ENCODE results near the gene GRK2.
"Not testable (repeated sequence)": the region's sequence is repeated elsewhere in the genome, so short reads cannot be mapped to it uniquely, and the experiment has no call there.

Gene GRK2

GRCh38 chr11:67317205-67317887 is 51.1 kb downstream of the GRK2 start:
- peak; percentile 93 to 97 (median 96) for DNase-seq

DNA sequence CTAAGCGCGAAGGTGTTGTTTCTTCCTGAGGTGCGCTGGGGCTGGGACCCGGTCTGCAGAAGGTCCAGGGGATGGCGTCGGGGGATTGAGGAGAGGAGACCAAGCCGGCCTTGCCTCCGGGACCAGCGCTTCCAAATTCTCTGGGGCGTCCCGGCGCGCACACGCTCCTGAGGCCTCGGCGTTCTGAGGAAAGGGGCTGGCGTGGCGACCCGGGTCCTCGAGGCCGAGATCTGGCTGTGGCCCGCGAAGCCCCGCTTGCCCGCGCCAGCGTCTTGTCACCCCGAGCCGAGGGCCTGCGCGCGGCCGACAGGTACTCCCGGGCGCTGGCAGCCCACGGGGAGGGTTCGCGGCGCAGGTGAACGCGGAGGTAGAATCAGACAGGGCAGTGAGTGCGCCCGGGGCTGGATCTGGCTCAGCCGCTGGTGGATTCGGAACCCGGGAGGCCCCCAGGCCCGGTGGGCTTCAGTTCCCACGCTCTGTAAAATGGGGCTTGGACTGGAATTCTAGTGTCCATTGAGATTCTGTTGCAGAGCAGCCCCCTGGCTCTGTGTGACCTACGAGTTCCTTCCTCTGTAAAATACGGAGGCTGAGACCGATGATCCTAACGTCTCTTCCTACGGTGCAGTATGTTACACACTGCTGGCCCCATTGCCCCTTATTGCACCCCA is 51.7 kb downstream of the GRK2 start:
- peak in 1 of 6 experiments; percentile 51 for DNase-seq

- DNase-seq: not testable (repeated sequence)
Observed at GRCh38 chr11:67318876-67319275, 52.6 kb downstream of the GRK2 start.

DNA sequence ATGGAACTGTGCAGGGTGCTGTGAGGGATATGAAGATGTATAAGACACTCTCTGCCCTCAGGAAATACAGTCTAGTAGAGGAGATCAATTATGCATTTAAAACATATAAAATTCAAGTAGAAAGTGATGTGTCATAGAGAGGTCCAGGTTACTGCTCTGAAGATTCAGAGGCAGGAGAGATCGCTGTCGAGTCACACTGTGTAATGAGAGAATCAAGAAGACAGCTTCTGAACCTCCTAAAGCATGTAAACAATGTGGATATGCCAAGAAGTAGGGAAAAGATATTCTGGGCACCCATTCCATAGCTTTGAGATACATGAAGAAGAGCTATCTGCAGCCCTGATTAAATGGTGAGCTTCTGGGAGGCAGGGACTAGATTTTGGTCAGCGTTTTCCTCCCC is 53.7 kb downstream of the GRK2 start:
- no peak for DNase-seq

GRCh38 chr11:67320691-67321090 is 54.4 kb downstream of the GRK2 start:
- DNase-seq: no peak

DNA sequence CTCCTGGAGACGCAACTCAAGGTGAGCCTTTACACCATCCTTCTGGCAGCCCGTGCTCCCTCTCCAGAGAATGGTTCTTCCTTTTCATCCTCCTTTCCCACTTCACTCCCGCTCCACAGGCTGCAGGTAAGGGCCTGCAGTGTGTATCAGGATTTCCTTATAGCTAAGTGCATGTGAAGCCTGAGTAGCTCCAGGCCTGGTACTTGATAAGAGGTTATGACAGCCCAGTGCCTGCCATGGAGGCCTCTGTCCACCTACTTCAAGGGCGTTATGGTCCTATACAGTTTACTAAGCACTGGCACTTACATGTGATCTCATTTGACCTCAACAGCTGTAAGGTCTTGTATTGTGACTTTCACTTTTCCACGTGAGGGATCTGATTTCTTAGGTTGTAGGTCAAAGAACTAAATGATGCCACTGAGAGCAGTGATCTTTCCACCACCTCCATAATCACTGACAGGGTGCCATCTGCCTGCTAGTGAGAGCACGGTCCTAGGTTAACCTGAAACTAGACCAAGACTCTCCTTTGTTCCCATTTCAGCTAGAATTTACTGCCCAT is 55.1 kb downstream of the GRK2 start:
- DNase-seq: no peak

DNA sequence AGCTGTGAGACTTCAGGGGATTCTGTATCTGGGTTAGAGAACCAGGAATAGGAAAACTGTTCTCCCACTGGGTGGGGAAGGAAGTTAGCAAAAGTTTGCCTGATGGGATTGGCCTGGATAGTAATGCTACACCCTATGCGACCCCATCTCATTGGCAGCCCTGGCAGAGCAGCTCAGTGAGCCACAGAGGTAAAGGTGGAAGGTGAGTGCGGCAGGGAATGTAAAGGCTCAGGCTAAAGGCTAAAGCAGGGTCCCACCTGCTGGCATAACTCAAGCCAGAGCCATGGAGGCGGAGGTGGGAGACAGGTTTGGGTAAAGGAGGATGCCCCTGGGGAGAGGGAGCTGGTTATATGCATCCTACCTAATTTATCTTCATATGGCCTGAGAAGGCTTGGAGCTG is 55.8 kb downstream of the GRK2 start:
- DNase-seq: no peak

DNA sequence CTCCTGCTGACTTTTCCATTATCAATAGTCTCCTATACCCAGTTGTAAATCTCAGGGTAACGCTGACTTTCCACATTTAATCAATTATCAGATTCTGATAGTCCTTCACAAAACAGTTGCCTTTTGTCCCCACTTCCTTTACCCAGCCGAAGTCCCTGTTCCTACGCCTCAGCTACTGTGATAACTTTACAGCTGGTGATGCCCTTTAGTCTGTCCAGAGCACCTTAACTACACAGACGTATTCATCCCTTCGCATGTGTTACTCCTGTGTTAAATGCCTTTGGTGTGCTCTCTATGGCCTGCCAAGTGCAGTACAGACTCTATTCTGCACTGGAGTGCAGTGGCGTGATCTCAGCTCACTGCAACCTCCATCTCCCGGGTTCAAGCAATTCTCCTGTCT is 57.3 kb downstream of the GRK2 start:
- no peak for DNase-seq

DNA sequence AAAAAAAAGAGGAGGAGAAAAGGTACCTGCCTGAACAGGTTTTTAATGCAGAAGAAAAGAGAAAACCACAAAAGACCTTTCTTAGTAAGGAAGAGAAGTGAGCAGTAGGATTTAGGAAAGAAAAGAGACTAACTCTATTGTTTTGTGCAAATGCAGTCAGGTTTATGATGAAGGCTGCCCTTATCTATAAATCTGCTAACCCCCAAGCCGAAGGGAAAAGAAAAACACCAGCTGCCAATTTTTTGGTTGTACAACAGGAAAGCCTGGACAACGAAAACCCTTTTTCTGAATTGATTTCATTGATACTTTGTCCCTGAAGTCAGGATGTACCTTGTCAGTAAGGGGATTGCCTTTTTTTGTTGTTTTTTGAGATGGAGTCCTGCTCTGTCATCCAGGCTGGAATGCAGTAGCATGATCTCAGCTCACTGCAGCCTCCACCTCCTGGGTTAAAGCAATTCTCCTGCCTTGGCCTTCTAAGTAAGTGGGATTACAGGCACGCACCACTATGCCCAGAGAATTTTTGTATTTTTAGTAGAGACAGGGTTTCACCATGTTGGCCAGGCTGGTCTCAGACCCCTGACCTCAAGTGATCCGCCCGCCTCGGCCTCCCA is 65.9 kb downstream of the GRK2 start:
- no peak for DNase-seq

Measured in stimulated activated naive CD4-positive, alpha-beta T cell (primary cell).